Subcutaneous abdominal adipose tissue (tissue), 5 donors: Measurements from ENCODE around the gene BNIP3.

ENCODE experiments used
- H3K27ac ChIP-seq: one replicate; pipeline ENCODE4 v1.7.0; 2013; ENCODE audit warnings: low read depth, mild to moderate bottlenecking, inconsistent platforms, low read length, moderate library complexity
- H3K27me3 ChIP-seq, 5 donors: one replicate each; pipeline ENCODE4 v1.7.0; 2013; ENCODE audit warnings: low read length in 5 of 5, inconsistent platforms in 1 of 5; ENCODE audit not compliant: control insufficient read depth in 5 of 5, insufficient read depth in 4 of 5
- H3K36me3 ChIP-seq, 5 donors: one replicate each; pipeline ENCODE4 v1.7.0; 2013; ENCODE audit warnings: low read length in 5 of 5; ENCODE audit not compliant: control insufficient read depth in 5 of 5, insufficient read depth in 5 of 5
- H3K4me1 ChIP-seq, 5 donors: one replicate each; pipeline ENCODE4 v1.7.0; 2013; ENCODE audit warnings: low read length in 5 of 5, mild to moderate bottlenecking in 3 of 5, moderate library complexity in 1 of 5; ENCODE audit not compliant: control insufficient read depth in 5 of 5, insufficient read depth in 5 of 5
- H3K4me3 ChIP-seq, 5 donors: one replicate each; pipeline ENCODE4 v1.7.0; 2013; ENCODE audit warnings: low read length in 5 of 5, low read depth in 1 of 5
- H3K9ac ChIP-seq, 5 donors: one replicate each; pipeline ENCODE4 v1.7.0; 2013; ENCODE audit warnings: low read length in 5 of 5, mild to moderate bottlenecking in 4 of 5, moderate library complexity in 3 of 5
- H3K9me3 ChIP-seq, 5 donors: one replicate each; pipeline ENCODE4 v1.7.0; 2013; ENCODE audit warnings: low read length in 5 of 5; ENCODE audit not compliant: control insufficient read depth in 5 of 5
- donor health status: healthy.
- donor health status: healthy.
- donor health status: healthy.
- donor health status: healthy.
- donor health status: healthy.

Gene BNIP3

GRCh38 chr10:131935260-131935659 is 46.5 kb downstream of the BNIP3 start:
- Histone ChIP-seq H3K9me3 (no peaks in the 10 kb centered on the region), H3K27me3 (no peaks in the 10 kb centered on the region), H3K4me3 (no peak overlapping the region), H3K27ac (no peak overlapping the region), H3K4me1 (peaks cover 0 to 17% (median 8%) of the 10 kb centered on the region in 5 donors), H3K36me3 (peaks cover 0 to 38% (median 29%) of the 10 kb centered on the region in 5 donors), H3K9ac (no peak overlapping the region)

GRCh38 chr10:131934769-131935168 is 47.0 kb downstream of the BNIP3 start:
- Histone ChIP-seq H3K4me3 (no peak overlapping the region), H3K9ac (no peak overlapping the region), H3K4me1 (peaks cover 0 to 21% (median 8%) of the 10 kb centered on the region in 5 donors), H3K9me3 (no peaks in the 10 kb centered on the region), H3K36me3 (peaks cover 0 to 36% (median 27%) of the 10 kb centered on the region in 5 donors), H3K27ac (no peak overlapping the region), H3K27me3 (no peaks in the 10 kb centered on the region)

- no peaks in the 10 kb centered on the region for H3K9me3 ChIP-seq
- no peak overlapping the region for H3K9ac ChIP-seq
- peaks cover 0 to 31% (median 16%) of the 10 kb centered on the region in 5 donors for H3K4me1 ChIP-seq
- no peak overlapping the region for H3K4me3 ChIP-seq
- H3K36me3 ChIP-seq: peaks cover 0 to 37% (median 26%) of the 10 kb centered on the region in 5 donors
- H3K27ac ChIP-seq: no peak overlapping the region
- no peaks in the 10 kb centered on the region for H3K27me3 ChIP-seq
Observed at GRCh38 chr10:131933696-131934086, 48.0 kb downstream of the BNIP3 start.

- no peak overlapping the region for H3K27ac ChIP-seq
- H3K9ac ChIP-seq: no peak overlapping the region
- no peaks in the 10 kb centered on the region for H3K9me3 ChIP-seq
- no peak overlapping the region for H3K4me3 ChIP-seq
- H3K27me3 ChIP-seq: no peaks in the 10 kb centered on the region
- H3K4me1 ChIP-seq: peaks cover 2 to 37% (median 22%) of the 10 kb centered on the region in 5 donors
- H3K36me3 ChIP-seq: peaks cover 0 to 32% (median 21%) of the 10 kb centered on the region in 5 donors
Observed at GRCh38 chr10:131933016-131933695, 48.6 kb downstream of the BNIP3 start.

- Histone ChIP-seq H3K4me3 (no peak overlapping the region), H3K27ac (no peak overlapping the region), H3K9me3 (no peaks in the 10 kb centered on the region), H3K9ac (no peak overlapping the region), H3K36me3 (peaks cover 0 to 22% (median 12%) of the 10 kb centered on the region in 5 donors), H3K4me1 (peaks cover 4 to 45% (median 31%) of the 10 kb centered on the region in 5 donors), H3K27me3 (no peaks in the 10 kb centered on the region)
Observed at GRCh38 chr10:131931981-131932380, 49.7 kb downstream of the BNIP3 start.

GRCh38 chr10:131930586-131931330 is 51.0 kb downstream of the BNIP3 start:
- Histone ChIP-seq H3K27ac (no peak overlapping the region), H3K9ac (no peak overlapping the region), H3K36me3 (peaks cover 0 to 14% (median 8%) of the 10 kb centered on the region in 5 donors), H3K27me3 (no peaks in the 10 kb centered on the region), H3K4me3 (no peak overlapping the region), H3K9me3 (peaks cover 0 to under 1% (median 0%) of the 10 kb centered on the region in 5 donors), H3K4me1 (peaks cover 4 to 45% (median 33%) of the 10 kb centered on the region in 5 donors)

GRCh38 chr10:131930150-131930549 is 51.6 kb downstream of the BNIP3 start:
- Histone ChIP-seq H3K36me3 (peaks cover 0 to 9% (median 7%) of the 10 kb centered on the region in 5 donors), H3K27ac (no peak overlapping the region), H3K4me3 (no peak overlapping the region), H3K27me3 (no peaks in the 10 kb centered on the region), H3K9me3 (peaks cover 0 to 6% (median 3%) of the 10 kb centered on the region in 5 donors), H3K4me1 (peaks cover 4 to 45% (median 33%) of the 10 kb centered on the region in 5 donors), H3K9ac (no peak overlapping the region)

- H3K4me3 ChIP-seq: no peak overlapping the region
- H3K27ac ChIP-seq: no peak overlapping the region
- peaks cover 4 to 39% (median 31%) of the 10 kb centered on the region in 5 donors for H3K4me1 ChIP-seq
- peaks cover 0 to 10% (median 3%) of the 10 kb centered on the region in 5 donors for H3K9me3 ChIP-seq
- peaks cover 0 to 4% (median under 1%) of the 10 kb centered on the region in 5 donors for H3K36me3 ChIP-seq
- no peak overlapping the region for H3K9ac ChIP-seq
- no peaks in the 10 kb centered on the region for H3K27me3 ChIP-seq
Observed at GRCh38 chr10:131929122-131929845, 52.4 kb downstream of the BNIP3 start.

GRCh38 chr10:131928248-131929095 is 53.3 kb downstream of the BNIP3 start:
- Histone ChIP-seq H3K27me3 (no peaks in the 10 kb centered on the region), H3K4me1 (peaks cover 4 to 39% (median 31%) of the 10 kb centered on the region in 5 donors)

More at GRCh38 chr10:131928248-131929095, 53.3 kb downstream of the BNIP3 start:
- Histone ChIP-seq H3K9me3 (peaks cover 0 to 10% (median 3%) of the 10 kb centered on the region in 5 donors), H3K9ac (no peak overlapping the region), H3K36me3 (peaks cover 0 to 4% (median 0%) of the 10 kb centered on the region in 5 donors), H3K27ac (no peak overlapping the region), H3K4me3 (no peak overlapping the region)
